DOHH2 (cell line): ENCODE results near the gene RPS27L.

Experiments used
- H3F3A ChIP-seq: fragments of 200-600 bp; sonication (generic), shearing (Covaris generic); 2 replicates; pipeline ENCODE4 v1.6.0; 2016; ENCODE audit warnings: antibody characterized with exemption, mild to moderate bottlenecking; ENCODE audit not compliant: control insufficient read depth, insufficient read depth
- H3K27ac ChIP-seq: fragments of 200-600 bp; sonication (generic); 2 replicates; pipeline ENCODE4 v1.5.1; 2014; ENCODE audit warnings: low read depth, mild to moderate bottlenecking, low read length, moderate library complexity
- H3K27me3 ChIP-seq: fragments of 200-600 bp; sonication (generic); 2 replicates; pipeline ENCODE4 v1.6.1; 2014; ENCODE audit warnings: mild to moderate bottlenecking, low read length, mixed read lengths; ENCODE audit not compliant: control insufficient read depth
- H3K36me3 ChIP-seq: fragments of 200-600 bp; sonication (generic); 2 replicates; pipeline ENCODE4 v1.6.1; 2014; ENCODE audit warnings: mild to moderate bottlenecking, low read length, moderate library complexity, mixed read lengths; ENCODE audit not compliant: control insufficient read depth
- H3K4me1 ChIP-seq: fragments of 200-600 bp; sonication (generic); 2 replicates; pipeline ENCODE4 v1.6.1; 2014; ENCODE audit warnings: mild to moderate bottlenecking, low read length, mixed read lengths; ENCODE audit not compliant: control insufficient read depth
- H3K4me2 ChIP-seq: fragments of 200-600 bp; sonication (generic); 2 replicates; pipeline ENCODE4 v1.6.0; 2014; ENCODE audit warnings: mild to moderate bottlenecking, low read length, moderate library complexity
- H3K4me3 ChIP-seq: fragments of 200-600 bp; sonication (generic); 2 replicates; pipeline ENCODE4 v1.5.1; 2014; ENCODE audit warnings: mild to moderate bottlenecking, low read length, mixed read lengths
- H3K79me2 ChIP-seq: fragments of 200-600 bp; sonication (generic); 2 replicates; pipeline ENCODE4 v1.6.1; 2014; ENCODE audit warnings: mild to moderate bottlenecking, low read length, mixed read lengths; ENCODE audit not compliant: control insufficient read depth
- H3K9me2 ChIP-seq: fragments of 200-600 bp; sonication (generic); replicated peaks from 2 replicates; pipeline ENCODE4 v1.6.1; 2014; ENCODE audit warnings: mild to moderate bottlenecking, low read length, mixed read lengths; ENCODE audit not compliant: control insufficient read depth
- H3K9me3 ChIP-seq: fragments of 200-600 bp; sonication (generic); 2 replicates; pipeline ENCODE4 v1.6.1; 2014; ENCODE audit warnings: antibody characterized with exemption, low read length, mixed read lengths; ENCODE audit not compliant: control insufficient read depth, insufficient read depth
- H4K20me1 ChIP-seq: fragments of 200-600 bp; sonication (generic); 2 replicates; pipeline ENCODE4 v1.6.0; 2014; ENCODE audit warnings: low read depth, mild to moderate bottlenecking, antibody characterized with exemption, low read length, moderate library complexity; ENCODE audit not compliant: control insufficient read depth, insufficient read depth
- CTCF ChIP-seq: fragments of 200-600 bp; sonication (generic); IDR thresholded peaks from one replicate; pipeline ENCODE4 v1.5.1; 2014; ENCODE audit warnings: antibody characterized with exemption, mild to moderate bottlenecking, low read depth, low read length; ENCODE audit not compliant: poor library complexity, severe bottlenecking
- EZH2phosphoT487 ChIP-seq: fragments of 200-600 bp; sonication (generic); IDR thresholded peaks from 2 replicates; pipeline ENCODE4 v1.6.1; 2017; ENCODE audit warnings: borderline replicate concordance, mild to moderate bottlenecking, antibody characterized with exemption, low read length, moderate library complexity, mixed read lengths

RPS27L gene

GRCh38 chr15:63118854-63119253 is 38.4 kb downstream of the RPS27L start:
- H3K4me3 ChIP-seq = no peak overlapping the region
- H3K4me1 ChIP-seq = peaks cover 11% of the 10 kb centered on the region
- H3K4me2 ChIP-seq = no peak overlapping the region
- no peak overlapping the region for H3K27ac ChIP-seq
- H3K36me3 ChIP-seq = no peaks in the 10 kb centered on the region
- no peaks in the 10 kb centered on the region for H3F3A ChIP-seq
- H4K20me1 ChIP-seq = no peaks in the 10 kb centered on the region
- TF ChIP-seq EZH2phosphoT487 = no peak
- no peak for TF ChIP-seq CTCF
- H3K79me2 ChIP-seq = no peaks in the 10 kb centered on the region
- H3K9me3 ChIP-seq = peaks cover 19% of the 10 kb centered on the region
- no peaks in the 10 kb centered on the region; the same call in 1 of the 2 replicates for H3K27me3 ChIP-seq
- no peaks in the 10 kb centered on the region for H3K9me2 ChIP-seq

GRCh38 chr15:63114465-63114864 is 42.8 kb downstream of the RPS27L start:
- Histone ChIP-seq H3K9me3 (peaks cover 5% of the 10 kb centered on the region), H3K4me2 (no peak overlapping the region), H3F3A (no peaks in the 10 kb centered on the region), H3K4me3 (no peak overlapping the region), H3K36me3 (no peaks in the 10 kb centered on the region), H3K4me1 (no peaks in the 10 kb centered on the region), H3K79me2 (no peaks in the 10 kb centered on the region), H3K27ac (no peak overlapping the region), H4K20me1 (no peaks in the 10 kb centered on the region), H3K27me3 (no peaks in the 10 kb centered on the region; the same call in 1 of the 2 replicates), H3K9me2 (no peaks in the 10 kb centered on the region)
- TF ChIP-seq CTCF = no peak
- TF ChIP-seq EZH2phosphoT487 = no peak

DNA sequence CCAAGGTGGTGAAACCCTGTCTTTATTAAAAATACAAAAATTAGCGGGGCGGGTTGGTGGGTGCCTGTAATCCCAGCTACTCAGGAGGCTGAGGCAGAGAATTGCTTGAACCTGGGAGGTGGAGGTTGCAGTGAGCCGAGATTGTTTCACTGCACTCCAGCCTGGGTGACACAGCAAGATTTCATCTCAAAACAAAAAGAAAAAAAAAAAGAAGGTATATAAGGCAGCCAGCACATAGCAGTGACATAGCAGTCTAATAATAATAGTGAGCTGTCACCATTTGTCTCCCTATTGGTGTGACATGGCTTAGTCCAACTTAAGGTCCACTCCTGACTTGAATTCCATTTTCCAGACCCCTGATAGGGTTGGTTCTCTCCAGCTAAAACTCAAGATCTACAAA is 44.4 kb downstream of the RPS27L start:
- no peaks in the 10 kb centered on the region for H3K4me1 ChIP-seq
- no peaks in the 10 kb centered on the region for H3K9me3 ChIP-seq
- no peak overlapping the region for H3K4me2 ChIP-seq
- no peaks in the 10 kb centered on the region for H3F3A ChIP-seq
- no peaks in the 10 kb centered on the region for H3K36me3 ChIP-seq
- H3K79me2 ChIP-seq = no peaks in the 10 kb centered on the region
- no peak overlapping the region for H3K27ac ChIP-seq
- H3K27me3 ChIP-seq = no peaks in the 10 kb centered on the region; the same call in 1 of the 2 replicates
- no peaks in the 10 kb centered on the region for H4K20me1 ChIP-seq
- no peak for TF ChIP-seq CTCF
- no peak for TF ChIP-seq EZH2phosphoT487
- H3K4me3 ChIP-seq = no peak overlapping the region
- H3K9me2 ChIP-seq = no peaks in the 10 kb centered on the region
